ENCODE measurements around the gene SCRN1. TPM values are rescaled to one million over a fixed set of nuclear protein-coding genes. Genes with fewer than 3 reads are reported as not detected.

The SCRN1 gene
- total and polyA plus RNA-seq, 2 experiments from 2014 or later, result 15.2 to 66.7 TPM

DNA sequence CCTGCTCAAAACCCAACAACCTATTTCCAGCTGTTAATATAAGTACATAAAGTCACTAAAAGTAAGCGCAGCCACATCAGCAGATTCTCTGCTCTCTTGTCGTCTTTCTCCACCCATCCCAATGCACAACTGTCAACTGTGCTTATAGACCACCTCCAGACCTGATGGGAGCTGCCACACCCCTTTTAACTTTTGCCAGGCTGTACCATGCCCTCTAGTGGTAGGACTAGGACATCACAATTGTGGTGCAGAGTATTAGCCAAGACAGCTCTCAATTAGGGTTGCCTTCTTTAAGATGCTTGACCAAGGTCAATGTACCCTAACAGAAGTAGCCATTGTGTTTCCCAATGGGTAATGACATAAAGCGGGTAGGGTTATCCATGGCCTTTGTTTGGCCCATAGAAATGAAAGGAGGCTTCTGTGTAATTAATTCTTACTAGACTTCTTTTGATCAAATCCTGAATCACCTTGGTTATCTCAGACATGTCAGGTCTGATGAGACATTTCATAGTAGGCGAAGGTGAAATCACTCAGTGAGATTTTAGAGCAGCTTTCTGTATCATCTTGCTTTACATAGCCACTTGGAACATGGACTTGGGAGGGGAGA is 68.1 kb downstream of the SCRN1 start:
- no peaks in the 10 kb centered on the region for H3F3A ChIP-seq (replicated peaks; ENCODE audit: low read depth)
- peaks cover 10% of the 10 kb centered on the region; the same call in 2 of the 3 replicates for H3K36me3 Mint-ChIP-seq (ENCODE audit: low read depth)
- H3K27me3 Mint-ChIP-seq (ENCODE audit: insufficient read depth, low read depth, poor library complexity), result peaks cover 2% of the 10 kb centered on the region
- no peaks in the 10 kb centered on the region for H3K9me3 Mint-ChIP-seq
- no peak overlapping the region for H3K4me2 ChIP-seq
- H3K27me3 ChIP-seq (ENCODE audit: insufficient read depth), result no peaks in the 10 kb centered on the region
- H3K4me1 Mint-ChIP-seq, result no peaks in the 10 kb centered on the region; the same call in 2 of the 3 replicates
- no peak overlapping the region for H2AFZ ChIP-seq
- H3K27ac Mint-ChIP-seq, result no peak overlapping the region
- ATAC-seq, result peak; percentile 94
- peaks cover 15% of the 10 kb centered on the region for H4K20me1 ChIP-seq (replicated peaks; ENCODE audit: insufficient read depth)
- H3K4me3 Mint-ChIP-seq, result no peak overlapping the region
- TF ChIP-seq, protein P1, sequence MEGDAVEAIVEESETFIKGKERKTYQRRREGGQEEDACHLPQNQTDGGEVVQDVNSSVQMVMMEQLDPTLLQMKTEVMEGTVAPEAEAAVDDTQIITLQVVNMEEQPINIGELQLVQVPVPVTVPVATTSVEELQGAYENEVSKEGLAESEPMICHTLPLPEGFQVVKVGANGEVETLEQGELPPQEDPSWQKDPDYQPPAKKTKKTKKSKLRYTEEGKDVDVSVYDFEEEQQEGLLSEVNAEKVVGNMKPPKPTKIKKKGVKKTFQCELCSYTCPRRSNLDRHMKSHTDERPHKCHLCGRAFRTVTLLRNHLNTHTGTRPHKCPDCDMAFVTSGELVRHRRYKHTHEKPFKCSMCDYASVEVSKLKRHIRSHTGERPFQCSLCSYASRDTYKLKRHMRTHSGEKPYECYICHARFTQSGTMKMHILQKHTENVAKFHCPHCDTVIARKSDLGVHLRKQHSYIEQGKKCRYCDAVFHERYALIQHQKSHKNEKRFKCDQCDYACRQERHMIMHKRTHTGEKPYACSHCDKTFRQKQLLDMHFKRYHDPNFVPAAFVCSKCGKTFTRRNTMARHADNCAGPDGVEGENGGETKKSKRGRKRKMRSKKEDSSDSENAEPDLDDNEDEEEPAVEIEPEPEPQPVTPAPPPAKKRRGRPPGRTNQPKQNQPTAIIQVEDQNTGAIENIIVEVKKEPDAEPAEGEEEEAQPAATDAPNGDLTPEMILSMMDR (conservative IDR thresholded peaks at IDR 0.05; ENCODE audit: low read depth in 2 of 2), result peak; percentile 97 to 99
- no peak for TF ChIP-seq JUNB (IDR thresholded peaks at IDR 0.05; ENCODE audit: unreplicated experiment)
- H3K9me2 ChIP-seq (ENCODE audit: insufficient read depth), result no peaks in the 10 kb centered on the region
- H3K4me1 ChIP-seq (ENCODE audit: insufficient read depth), result no peaks in the 10 kb centered on the region
- H3K79me2 ChIP-seq (replicated peaks; ENCODE audit: insufficient read depth), result no peaks in the 10 kb centered on the region
- peaks cover 4% of the 10 kb centered on the region; the same call in 1 of the 2 replicates for H3K36me3 ChIP-seq (ENCODE audit: insufficient read depth)
- DNase-seq (ENCODE audit: low spot score), result peak; percentile 86
- H3K4me3 ChIP-seq, result no peak overlapping the region
- no peak overlapping the region for H3K27ac ChIP-seq (ENCODE audit: low read depth)

DNA sequence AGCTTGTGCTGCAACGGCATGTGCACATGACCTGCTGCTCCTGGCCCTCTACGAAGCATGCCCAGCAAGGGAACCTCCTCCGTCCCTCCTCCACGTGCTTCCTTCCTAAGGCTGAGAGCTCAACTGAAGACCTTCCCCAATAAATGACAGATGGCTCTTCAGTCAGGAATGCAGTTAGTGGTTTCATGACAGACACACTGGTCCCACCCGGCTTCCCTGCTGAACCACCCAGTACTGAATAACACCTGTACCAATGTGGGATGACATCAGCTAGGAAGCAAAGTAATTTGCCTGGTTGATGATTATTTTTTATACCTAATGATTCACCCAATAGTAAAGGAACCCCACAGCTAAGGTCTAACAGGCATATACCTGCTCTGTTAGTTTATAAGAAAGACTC is 69.1 kb downstream of the SCRN1 start:
- H4K20me1 ChIP-seq (replicated peaks; ENCODE audit: insufficient read depth), result peaks cover 15% of the 10 kb centered on the region
- no peaks in the 10 kb centered on the region; the same call in 2 of the 3 replicates for H3K4me1 Mint-ChIP-seq
- H3K27ac Mint-ChIP-seq, result no peak overlapping the region
- no peak for ATAC-seq
- no peak for TF ChIP-seq NANOG (IDR thresholded peaks at IDR 0.05; ENCODE audit: borderline replicate concordance)
- TF ChIP-seq, protein P2, sequence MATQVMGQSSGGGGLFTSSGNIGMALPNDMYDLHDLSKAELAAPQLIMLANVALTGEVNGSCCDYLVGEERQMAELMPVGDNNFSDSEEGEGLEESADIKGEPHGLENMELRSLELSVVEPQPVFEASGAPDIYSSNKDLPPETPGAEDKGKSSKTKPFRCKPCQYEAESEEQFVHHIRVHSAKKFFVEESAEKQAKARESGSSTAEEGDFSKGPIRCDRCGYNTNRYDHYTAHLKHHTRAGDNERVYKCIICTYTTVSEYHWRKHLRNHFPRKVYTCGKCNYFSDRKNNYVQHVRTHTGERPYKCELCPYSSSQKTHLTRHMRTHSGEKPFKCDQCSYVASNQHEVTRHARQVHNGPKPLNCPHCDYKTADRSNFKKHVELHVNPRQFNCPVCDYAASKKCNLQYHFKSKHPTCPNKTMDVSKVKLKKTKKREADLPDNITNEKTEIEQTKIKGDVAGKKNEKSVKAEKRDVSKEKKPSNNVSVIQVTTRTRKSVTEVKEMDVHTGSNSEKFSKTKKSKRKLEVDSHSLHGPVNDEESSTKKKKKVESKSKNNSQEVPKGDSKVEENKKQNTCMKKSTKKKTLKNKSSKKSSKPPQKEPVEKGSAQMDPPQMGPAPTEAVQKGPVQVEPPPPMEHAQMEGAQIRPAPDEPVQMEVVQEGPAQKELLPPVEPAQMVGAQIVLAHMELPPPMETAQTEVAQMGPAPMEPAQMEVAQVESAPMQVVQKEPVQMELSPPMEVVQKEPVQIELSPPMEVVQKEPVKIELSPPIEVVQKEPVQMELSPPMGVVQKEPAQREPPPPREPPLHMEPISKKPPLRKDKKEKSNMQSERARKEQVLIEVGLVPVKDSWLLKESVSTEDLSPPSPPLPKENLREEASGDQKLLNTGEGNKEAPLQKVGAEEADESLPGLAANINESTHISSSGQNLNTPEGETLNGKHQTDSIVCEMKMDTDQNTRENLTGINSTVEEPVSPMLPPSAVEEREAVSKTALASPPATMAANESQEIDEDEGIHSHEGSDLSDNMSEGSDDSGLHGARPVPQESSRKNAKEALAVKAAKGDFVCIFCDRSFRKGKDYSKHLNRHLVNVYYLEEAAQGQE (IDR thresholded peaks at IDR 0.05; ENCODE audit: unreplicated experiment), result no peak
- TF ChIP-seq ZNF331 (CRISPR knock-in tag; IDR thresholded peaks at IDR 0.05; ENCODE audit: low read depth), result no peak
- no peak for TF ChIP-seq EZH2 (IDR thresholded peaks at IDR 0.05; ENCODE audit: low read depth, unreplicated experiment)
- TF ChIP-seq, protein P3, sequence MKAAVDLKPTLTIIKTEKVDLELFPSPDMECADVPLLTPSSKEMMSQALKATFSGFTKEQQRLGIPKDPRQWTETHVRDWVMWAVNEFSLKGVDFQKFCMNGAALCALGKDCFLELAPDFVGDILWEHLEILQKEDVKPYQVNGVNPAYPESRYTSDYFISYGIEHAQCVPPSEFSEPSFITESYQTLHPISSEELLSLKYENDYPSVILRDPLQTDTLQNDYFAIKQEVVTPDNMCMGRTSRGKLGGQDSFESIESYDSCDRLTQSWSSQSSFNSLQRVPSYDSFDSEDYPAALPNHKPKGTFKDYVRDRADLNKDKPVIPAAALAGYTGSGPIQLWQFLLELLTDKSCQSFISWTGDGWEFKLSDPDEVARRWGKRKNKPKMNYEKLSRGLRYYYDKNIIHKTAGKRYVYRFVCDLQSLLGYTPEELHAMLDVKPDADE (IDR thresholded peaks at IDR 0.05), result no peak
- no peak for TF ChIP-seq POLR2AphosphoS5 (IDR thresholded peaks at IDR 0.05; ENCODE audit: low read depth)
- TF ChIP-seq, protein P1 (conservative IDR thresholded peaks at IDR 0.05; ENCODE audit: low read depth in 2 of 2), result no peak
- TF ChIP-seq EZH2phosphoT487 (IDR thresholded peaks at IDR 0.05; ENCODE audit: unreplicated experiment), result no peak
- no peak for TF ChIP-seq STAT1 (IDR thresholded peaks at IDR 0.05; ENCODE audit: unreplicated experiment)
- H3K27me3 ChIP-seq (ENCODE audit: insufficient read depth), result no peaks in the 10 kb centered on the region
- H3K36me3 Mint-ChIP-seq (ENCODE audit: low read depth), result peaks cover 10% of the 10 kb centered on the region; the same call in 2 of the 3 replicates
- no peak overlapping the region for H2AFZ ChIP-seq
- H3K4me2 ChIP-seq, result no peak overlapping the region
- no peak overlapping the region for H3K4me3 ChIP-seq
- no peaks in the 10 kb centered on the region for H3F3A ChIP-seq (replicated peaks; ENCODE audit: low read depth)
- peaks cover 2% of the 10 kb centered on the region for H3K27me3 Mint-ChIP-seq (ENCODE audit: insufficient read depth, low read depth, poor library complexity)
- H3K9me2 ChIP-seq (ENCODE audit: insufficient read depth), result no peaks in the 10 kb centered on the region
- no peak overlapping the region for H3K27ac ChIP-seq (ENCODE audit: low read depth)
- peaks cover 4% of the 10 kb centered on the region; the same call in 1 of the 2 replicates for H3K36me3 ChIP-seq (ENCODE audit: insufficient read depth)
- H3K79me2 ChIP-seq (replicated peaks; ENCODE audit: insufficient read depth), result no peaks in the 10 kb centered on the region
- H3K4me3 Mint-ChIP-seq, result no peak overlapping the region
- DNase-seq (ENCODE audit: low spot score), result no peak
- H3K4me1 ChIP-seq (ENCODE audit: insufficient read depth), result no peaks in the 10 kb centered on the region
- no peaks in the 10 kb centered on the region for H3K9me3 Mint-ChIP-seq

Data from GM23338 (cell line).